DOHH2 (cell line): ENCODE results near the gene UBE2F.

Source experiments
- H3F3A ChIP-seq: fragments of 200-600 bp; sonication (generic), shearing (Covaris generic); 2 replicates; pipeline ENCODE4 v1.6.0; 2016; ENCODE audit warnings: antibody characterized with exemption, mild to moderate bottlenecking; ENCODE audit not compliant: control insufficient read depth, insufficient read depth
- H3K27ac ChIP-seq: fragments of 200-600 bp; sonication (generic); 2 replicates; pipeline ENCODE4 v1.5.1; 2014; ENCODE audit warnings: low read depth, mild to moderate bottlenecking, low read length, moderate library complexity
- H3K27me3 ChIP-seq: fragments of 200-600 bp; sonication (generic); 2 replicates; pipeline ENCODE4 v1.6.1; 2014; ENCODE audit warnings: mild to moderate bottlenecking, low read length, mixed read lengths; ENCODE audit not compliant: control insufficient read depth
- H3K36me3 ChIP-seq: fragments of 200-600 bp; sonication (generic); 2 replicates; pipeline ENCODE4 v1.6.1; 2014; ENCODE audit warnings: mild to moderate bottlenecking, low read length, moderate library complexity, mixed read lengths; ENCODE audit not compliant: control insufficient read depth
- H3K4me1 ChIP-seq: fragments of 200-600 bp; sonication (generic); 2 replicates; pipeline ENCODE4 v1.6.1; 2014; ENCODE audit warnings: mild to moderate bottlenecking, low read length, mixed read lengths; ENCODE audit not compliant: control insufficient read depth
- H3K4me2 ChIP-seq: fragments of 200-600 bp; sonication (generic); 2 replicates; pipeline ENCODE4 v1.6.0; 2014; ENCODE audit warnings: mild to moderate bottlenecking, low read length, moderate library complexity
- H3K4me3 ChIP-seq: fragments of 200-600 bp; sonication (generic); 2 replicates; pipeline ENCODE4 v1.5.1; 2014; ENCODE audit warnings: mild to moderate bottlenecking, low read length, mixed read lengths
- H3K79me2 ChIP-seq: fragments of 200-600 bp; sonication (generic); 2 replicates; pipeline ENCODE4 v1.6.1; 2014; ENCODE audit warnings: mild to moderate bottlenecking, low read length, mixed read lengths; ENCODE audit not compliant: control insufficient read depth
- H3K9me2 ChIP-seq: fragments of 200-600 bp; sonication (generic); replicated peaks from 2 replicates; pipeline ENCODE4 v1.6.1; 2014; ENCODE audit warnings: mild to moderate bottlenecking, low read length, mixed read lengths; ENCODE audit not compliant: control insufficient read depth
- H3K9me3 ChIP-seq: fragments of 200-600 bp; sonication (generic); 2 replicates; pipeline ENCODE4 v1.6.1; 2014; ENCODE audit warnings: antibody characterized with exemption, low read length, mixed read lengths; ENCODE audit not compliant: control insufficient read depth, insufficient read depth
- H4K20me1 ChIP-seq: fragments of 200-600 bp; sonication (generic); 2 replicates; pipeline ENCODE4 v1.6.0; 2014; ENCODE audit warnings: low read depth, mild to moderate bottlenecking, antibody characterized with exemption, low read length, moderate library complexity; ENCODE audit not compliant: control insufficient read depth, insufficient read depth
- CTCF ChIP-seq: fragments of 200-600 bp; sonication (generic); IDR thresholded peaks from one replicate; pipeline ENCODE4 v1.5.1; 2014; ENCODE audit warnings: antibody characterized with exemption, mild to moderate bottlenecking, low read depth, low read length; ENCODE audit not compliant: poor library complexity, severe bottlenecking
- EZH2phosphoT487 ChIP-seq: fragments of 200-600 bp; sonication (generic); IDR thresholded peaks from 2 replicates; pipeline ENCODE4 v1.6.1; 2017; ENCODE audit warnings: borderline replicate concordance, mild to moderate bottlenecking, antibody characterized with exemption, low read length, moderate library complexity, mixed read lengths

Gene UBE2F

GRCh38 chr2:237998530-237998929 lies 31.7 kb downstream of the UBE2F start:
- no peaks in the 10 kb centered on the region for H3K9me3 ChIP-seq
- no peaks in the 10 kb centered on the region for H3K9me2 ChIP-seq
- H3K4me1 ChIP-seq: no peaks in the 10 kb centered on the region
- H3K27ac ChIP-seq: no peak overlapping the region
- H3K27me3 ChIP-seq: no peaks in the 10 kb centered on the region
- no peaks in the 10 kb centered on the region for H3F3A ChIP-seq
- no peak overlapping the region for H3K4me3 ChIP-seq
- TF ChIP-seq EZH2phosphoT487 (no peak), CTCF (no peak)
- no peaks in the 10 kb centered on the region for H4K20me1 ChIP-seq
- H3K36me3 ChIP-seq: no peaks in the 10 kb centered on the region
- no peak overlapping the region for H3K4me2 ChIP-seq
- no peaks in the 10 kb centered on the region for H3K79me2 ChIP-seq

GRCh38 chr2:238003234-238004031 lies 36.6 kb downstream of the UBE2F start:
- Histone ChIP-seq H3K27me3 (no peaks in the 10 kb centered on the region), H3K79me2 (no peaks in the 10 kb centered on the region), H3K4me1 (no peaks in the 10 kb centered on the region), H3K4me3 (no peak overlapping the region), H3K36me3 (no peaks in the 10 kb centered on the region), H3K27ac (no peak overlapping the region), H3K4me2 (no peak overlapping the region), H4K20me1 (no peaks in the 10 kb centered on the region), H3K9me3 (no peaks in the 10 kb centered on the region), H3F3A (no peaks in the 10 kb centered on the region), H3K9me2 (no peaks in the 10 kb centered on the region)
- TF ChIP-seq CTCF: no peak
- no peak for TF ChIP-seq EZH2phosphoT487

- no peaks in the 10 kb centered on the region for H3K4me1 ChIP-seq
- H3K4me3 ChIP-seq: no peak overlapping the region
- no peaks in the 10 kb centered on the region for H4K20me1 ChIP-seq
- TF ChIP-seq EZH2phosphoT487 (no peak), CTCF (no peak)
- H3K9me3 ChIP-seq: no peaks in the 10 kb centered on the region
- no peaks in the 10 kb centered on the region for H3K27me3 ChIP-seq
- no peaks in the 10 kb centered on the region for H3F3A ChIP-seq
- H3K4me2 ChIP-seq: no peak overlapping the region
- H3K27ac ChIP-seq: no peak overlapping the region
- no peaks in the 10 kb centered on the region for H3K79me2 ChIP-seq
- H3K36me3 ChIP-seq: no peaks in the 10 kb centered on the region
- no peaks in the 10 kb centered on the region for H3K9me2 ChIP-seq
These were observed 37.4 kb downstream of the UBE2F start for GRCh38 chr2:238004077-238004830.
